GM21529 (cell line): ENCODE results near the gene HPD.
"Not testable (repeated sequence)": the region's sequence is repeated elsewhere in the genome, so short reads cannot be mapped to it uniquely, and the experiment has no call there.

Experiments
- ATAC-seq: cut with Tn5 transposase; IDR thresholded peaks from one replicate; pipeline ENCODE4 v1.9.1; 2021; ENCODE audit not compliant: unreplicated experiment

Gene HPD

DNA sequence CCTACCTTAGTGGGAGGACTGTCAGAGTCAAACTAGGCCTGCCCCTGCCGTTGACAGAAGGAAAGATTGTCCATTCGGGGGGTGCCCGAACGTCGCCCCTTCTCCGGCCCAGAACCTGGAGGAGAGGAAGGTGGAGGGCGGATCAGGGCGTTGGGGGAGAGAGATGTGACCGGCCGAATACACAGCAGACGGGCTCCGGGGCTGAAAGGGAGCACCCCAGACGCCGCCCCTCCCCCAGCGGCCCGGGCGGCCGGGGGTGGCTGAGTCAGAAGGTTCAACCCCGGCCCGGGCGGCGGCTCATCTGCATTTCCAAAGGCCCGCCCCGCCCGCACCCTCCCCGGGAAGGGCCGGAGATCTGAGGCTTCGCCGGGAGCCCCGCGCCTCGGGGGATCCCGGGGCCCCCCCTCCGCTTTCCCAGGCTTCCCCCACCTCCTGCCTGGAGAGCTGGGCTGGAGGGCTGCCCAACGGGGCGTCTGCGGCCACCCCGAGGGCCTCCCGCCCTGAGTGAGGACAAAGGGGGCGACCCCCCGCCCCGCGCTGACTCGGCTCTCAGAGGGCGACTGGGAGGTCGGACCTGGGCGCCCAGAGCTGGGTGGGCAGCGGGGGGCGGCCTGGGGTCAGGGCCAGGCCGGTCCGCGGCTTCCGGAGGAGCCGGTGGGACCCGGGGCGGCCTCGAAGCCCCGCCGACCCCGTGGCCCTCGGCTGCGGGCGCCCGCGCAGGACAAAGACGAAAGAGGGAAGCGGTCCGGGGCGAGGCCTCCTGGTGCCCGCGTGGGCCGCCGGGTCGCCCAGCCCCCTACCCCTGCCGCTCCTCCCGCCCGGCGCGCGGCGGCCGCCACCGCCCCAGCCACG is 58.6 kb downstream of the HPD start:
- peak; percentile 29 for ATAC-seq

DNA sequence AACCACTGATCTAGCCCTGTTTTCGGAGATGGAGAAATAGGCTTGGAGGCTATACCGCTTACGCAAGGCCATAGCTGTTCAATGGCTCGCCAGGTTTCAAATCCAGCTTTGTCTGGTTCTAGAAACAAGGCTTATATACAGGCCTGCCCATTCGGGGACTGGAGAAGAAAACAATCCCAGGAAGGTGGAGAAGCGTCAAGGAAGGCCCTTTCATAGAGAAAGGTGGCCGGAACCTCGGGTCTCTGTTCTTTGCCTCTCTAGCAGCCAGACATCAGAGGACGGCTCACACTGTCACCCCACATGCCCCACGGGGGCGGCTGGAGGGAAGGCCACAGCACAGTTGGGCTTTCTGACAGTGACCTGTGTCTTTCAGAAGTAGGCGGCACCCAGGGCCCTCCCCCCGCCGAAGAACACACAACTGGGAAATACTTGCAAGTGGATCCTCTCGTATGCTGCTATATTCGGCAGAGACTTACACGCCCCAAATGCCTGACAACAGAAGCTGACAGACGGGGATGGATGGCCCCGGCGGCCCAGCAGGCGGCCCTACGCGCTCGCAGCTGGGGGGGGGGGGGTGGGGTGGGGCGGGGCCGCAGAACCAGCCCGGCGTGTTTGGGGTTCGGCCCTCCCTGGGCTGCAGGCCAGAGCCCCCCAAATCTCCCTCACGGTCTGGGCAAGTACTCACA is 59.4 kb downstream of the HPD start:
- peak; percentile 7 for ATAC-seq

DNA sequence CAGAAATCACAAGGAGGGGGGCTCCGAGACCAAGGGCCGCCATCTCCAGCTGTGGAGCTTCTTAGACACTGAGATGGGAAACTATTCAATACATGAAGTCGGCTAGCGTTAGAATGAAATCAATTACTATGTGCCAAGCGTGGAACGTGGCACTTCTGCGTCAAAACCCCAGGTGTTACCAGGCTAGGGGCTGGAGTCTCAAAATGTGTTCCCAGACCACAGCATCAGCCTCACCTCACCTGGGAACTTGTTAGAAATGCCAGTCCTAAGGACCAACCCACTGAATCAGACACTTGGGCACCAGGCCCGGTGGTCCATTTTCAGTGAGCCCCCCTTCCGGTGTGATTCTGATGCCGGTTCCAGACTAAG is 59.9 kb downstream of the HPD start:
- no peak for ATAC-seq

DNA sequence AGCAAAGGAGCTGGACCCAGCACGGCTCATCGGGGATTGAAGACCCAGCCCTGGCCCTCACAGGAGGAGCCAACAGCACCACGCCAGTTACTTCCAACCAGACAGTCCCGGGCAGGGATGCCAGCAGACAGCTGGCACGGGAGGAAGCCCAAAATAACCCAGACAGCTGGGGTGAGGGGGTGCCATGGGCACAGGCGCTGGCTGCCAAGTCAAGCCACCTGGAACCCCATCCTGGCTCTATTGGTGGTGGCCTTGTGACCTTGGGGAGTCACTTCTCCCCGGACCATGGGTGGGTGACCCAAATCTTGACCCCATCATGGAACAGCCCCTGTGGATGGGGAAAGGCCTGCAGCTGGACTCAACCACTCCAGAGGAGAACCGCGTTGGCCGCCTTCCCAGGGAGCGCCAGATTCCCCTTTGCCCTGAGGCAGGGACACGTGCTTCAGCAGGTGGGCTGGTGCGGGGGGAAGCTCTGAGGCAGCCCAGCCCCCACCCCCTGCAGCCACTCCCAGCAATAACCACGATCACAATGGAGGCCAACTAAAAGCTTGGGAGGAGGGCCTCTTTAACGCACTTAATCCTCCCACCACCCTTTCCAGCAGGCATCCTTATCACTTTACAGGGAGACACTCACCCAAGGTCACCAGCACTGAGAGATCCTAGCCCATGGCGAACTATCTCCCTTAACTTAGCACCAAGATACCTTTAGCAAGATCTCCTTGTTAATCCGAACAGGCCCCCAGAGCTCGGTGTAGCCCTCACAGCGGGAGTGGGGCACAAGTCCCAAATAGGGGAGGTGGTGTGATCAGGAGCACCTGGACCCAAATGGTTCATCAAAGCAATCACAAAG is 60.5 kb downstream of the HPD start:
- ATAC-seq, result no peak

DNA sequence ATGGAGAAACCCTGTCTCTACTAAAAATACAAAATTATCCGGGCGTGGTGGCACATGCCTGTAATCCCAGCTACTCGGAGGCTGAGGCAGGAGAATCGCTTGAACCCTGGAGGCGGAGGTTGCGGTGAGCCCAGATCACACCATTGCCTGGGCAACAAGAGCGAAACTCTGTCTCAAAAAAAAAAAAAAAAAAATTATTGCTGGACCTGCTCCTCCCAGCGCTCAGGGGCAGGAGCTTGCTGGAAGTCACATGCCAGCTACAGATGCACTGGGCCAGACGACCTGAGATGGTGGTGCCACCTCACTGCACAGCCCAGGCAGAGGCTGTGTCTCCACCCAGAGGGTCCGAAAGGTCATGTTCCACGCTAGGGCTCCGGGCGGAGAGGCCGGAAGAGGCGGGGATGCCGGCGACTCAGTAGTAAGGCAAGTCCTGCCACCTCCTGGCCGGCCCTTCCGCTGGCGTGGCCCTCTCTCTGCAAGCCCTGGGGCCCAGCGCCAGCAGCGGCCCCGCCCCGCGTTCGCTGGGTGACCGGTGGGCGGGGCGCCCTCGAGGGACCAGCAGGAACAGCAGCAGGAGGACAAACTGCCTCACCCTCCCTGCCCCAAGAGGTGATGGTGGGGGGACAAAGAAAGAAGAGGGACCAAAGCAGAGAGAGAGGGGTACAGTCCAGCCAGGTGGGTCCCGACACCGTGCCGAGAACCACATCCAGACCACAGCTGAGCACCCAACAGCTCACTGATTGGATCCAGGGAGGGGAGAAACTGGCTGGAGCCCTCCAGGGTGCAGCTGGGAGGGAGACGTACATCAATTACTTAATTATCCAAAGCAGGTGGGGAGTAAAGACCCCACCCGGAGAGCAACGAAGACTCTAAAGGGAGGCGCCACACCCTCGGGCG is 61.6 kb downstream of the HPD start:
- no peak for ATAC-seq

DNA sequence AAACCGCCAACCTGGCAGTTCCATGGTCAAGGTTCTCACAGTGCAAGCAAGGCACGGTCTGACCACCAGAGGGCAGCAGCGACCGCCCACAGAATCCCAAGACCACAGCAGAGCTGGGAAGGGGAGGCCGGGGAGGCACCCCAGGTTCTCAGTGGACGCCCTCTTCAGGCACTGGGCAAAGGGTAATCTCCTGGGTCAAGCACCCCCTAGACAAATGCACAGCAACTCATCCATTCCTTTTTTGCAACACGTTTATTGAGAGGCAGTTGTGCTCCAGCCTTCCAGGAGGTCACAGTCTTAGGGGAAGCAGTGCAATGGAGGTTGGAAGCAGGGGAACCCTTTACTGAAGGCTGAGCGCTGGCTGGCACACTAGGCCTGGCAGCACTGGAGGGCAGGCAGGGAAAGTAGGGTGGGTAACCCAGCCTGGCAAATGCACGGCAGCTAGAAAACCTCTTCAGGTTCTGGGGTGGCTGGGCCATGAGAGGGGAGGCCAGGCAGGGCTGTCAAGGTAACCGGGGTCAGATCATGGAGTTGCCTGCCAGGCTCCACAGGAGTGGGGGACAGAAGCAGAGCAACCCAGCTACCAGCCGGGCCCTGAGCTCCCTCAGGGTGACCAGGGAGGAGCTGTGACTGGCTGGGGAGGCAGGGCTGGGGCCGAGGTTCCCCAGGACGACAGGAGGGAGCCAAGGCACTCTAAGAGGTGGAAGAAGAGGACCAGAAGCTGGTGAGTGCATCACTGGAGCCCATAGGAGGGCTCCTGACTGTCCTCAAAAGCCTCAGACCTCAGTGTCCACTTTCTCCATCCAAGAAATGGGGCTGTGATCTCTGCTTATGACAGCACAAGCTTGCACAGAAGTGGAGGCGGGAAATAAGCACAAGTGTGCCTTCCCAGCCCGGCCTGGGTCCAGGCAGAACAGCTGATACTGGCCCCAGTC is 63.4 kb downstream of the HPD start:
- ATAC-seq, result no peak

DNA sequence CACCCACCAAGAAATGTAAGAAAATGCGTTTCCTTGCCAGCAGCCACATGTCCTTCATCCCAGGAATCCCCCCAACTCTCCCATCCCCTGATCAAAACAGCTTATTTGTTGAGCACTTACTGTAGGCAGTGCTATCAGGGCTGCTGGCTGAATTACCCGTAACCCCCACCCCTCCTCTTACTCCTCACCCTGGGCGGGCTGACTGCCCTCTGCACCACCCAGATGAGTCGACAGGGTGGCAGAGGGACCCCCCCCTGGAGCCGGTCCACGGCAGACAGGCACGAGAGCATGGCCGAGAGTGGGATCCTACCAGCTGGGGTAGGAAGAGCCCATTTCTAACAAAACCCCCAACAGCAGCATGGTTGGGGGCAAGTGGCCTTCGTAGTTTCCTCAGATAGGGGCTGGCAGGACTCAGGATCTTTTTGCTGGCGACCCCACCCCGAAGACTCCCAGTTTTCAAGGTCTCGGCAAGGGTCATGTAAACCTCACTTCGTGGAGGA is 64.1 kb downstream of the HPD start:
- ATAC-seq, result no peak

DNA sequence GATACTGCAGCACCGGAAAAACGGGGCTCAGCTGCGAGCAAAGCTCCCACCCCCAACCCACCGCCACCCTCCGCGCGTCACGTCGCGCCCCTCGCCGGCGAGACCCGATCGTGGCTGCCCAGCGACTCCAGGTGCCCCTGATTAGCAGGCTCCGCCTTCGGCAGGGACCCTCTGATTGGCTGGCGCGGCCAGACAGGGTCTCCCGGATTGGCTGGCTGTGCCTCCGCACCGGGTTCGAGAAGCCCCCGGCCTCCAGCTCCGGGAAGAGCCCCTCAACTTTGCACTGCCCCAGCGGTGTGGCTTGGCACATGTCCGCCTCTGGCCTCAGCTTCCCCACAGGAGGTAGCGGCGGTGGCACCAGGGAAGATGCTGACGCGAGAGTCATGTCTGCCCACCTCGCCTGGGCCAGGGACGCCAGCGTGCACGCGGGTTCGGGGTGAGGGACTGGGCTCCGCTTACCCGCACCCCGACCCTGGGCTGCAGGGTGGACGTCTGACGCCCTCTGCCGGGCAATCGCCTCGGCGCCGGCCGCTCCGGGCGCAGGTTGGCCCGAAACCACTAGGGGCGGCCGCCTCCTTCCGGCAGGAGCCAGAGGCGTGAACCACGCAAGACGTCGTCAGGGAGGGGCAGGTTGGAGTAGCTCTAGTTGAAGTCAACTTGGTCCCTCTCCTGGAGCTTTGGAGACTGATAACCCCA is 64.7 kb downstream of the HPD start:
- peak; percentile 43 for ATAC-seq

DNA sequence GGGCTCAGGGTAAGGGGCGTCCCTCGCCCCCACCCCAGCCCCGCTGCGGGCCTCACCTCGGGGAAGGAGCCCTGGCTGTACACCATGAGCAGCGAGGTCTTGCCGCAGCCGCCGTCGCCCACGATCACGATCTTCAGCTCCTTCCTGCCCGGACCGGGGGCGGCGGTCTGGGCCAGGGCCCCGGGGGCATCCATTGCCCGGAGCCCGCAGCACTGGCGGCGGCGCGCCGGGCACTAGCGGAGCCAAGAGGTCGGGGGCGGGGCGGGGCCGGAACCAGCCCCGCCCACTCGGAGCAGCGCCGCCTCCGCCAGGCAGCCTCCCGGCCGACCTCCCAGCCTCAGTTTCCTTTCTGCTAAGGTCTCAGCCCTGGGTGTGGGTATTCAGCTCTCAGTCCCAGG is 65.2 kb downstream of the HPD start, which contains the start of gene RHOF:
TSS of gene RHOF (minus strand) at position 249 of the 398 bp plus-strand sequence. CDS start at position 194, 55 bp downstream.
- ATAC-seq, result no peak

DNA sequence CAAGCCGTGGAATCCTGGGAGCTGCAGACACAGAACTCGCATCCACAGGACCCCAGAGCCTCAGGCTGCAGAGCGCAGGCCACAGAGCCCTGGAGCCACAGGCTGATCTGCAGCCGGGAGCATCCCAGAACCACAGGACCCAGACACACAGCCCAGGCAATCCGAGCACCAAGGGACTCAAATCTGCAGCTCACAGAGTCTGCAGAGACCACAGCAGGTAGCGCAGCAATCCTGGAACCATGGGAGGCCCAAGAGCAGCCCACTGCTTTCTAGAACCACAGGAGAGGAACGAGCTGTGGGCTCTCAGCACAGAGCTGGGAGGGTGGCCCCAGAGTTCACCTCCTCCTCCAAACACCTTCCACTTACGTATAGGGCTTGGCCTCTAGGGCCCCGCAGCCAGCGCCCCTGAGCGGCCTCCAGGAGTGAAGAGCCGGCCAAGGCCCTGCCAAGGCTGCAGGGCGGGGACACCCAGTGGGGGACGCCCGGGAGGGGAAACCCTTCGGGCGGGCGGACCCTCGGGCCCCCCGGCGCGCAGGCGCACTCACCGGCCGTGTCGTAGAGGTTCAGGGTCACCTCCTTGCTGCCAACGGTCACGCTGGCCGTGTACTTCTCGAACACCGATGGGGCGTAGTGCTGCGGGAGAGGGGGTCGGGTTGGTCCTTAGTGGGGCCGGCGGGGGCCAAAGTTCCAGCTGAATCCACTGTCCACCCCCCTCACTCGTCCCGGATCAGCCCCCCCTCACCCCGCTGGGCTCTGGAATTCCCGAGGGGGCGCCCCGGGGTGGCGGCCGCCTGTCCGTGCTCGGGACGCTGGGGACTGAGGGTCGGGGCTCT is 65.8 kb downstream of the HPD start:
- ATAC-seq, result peak; percentile 15

DNA sequence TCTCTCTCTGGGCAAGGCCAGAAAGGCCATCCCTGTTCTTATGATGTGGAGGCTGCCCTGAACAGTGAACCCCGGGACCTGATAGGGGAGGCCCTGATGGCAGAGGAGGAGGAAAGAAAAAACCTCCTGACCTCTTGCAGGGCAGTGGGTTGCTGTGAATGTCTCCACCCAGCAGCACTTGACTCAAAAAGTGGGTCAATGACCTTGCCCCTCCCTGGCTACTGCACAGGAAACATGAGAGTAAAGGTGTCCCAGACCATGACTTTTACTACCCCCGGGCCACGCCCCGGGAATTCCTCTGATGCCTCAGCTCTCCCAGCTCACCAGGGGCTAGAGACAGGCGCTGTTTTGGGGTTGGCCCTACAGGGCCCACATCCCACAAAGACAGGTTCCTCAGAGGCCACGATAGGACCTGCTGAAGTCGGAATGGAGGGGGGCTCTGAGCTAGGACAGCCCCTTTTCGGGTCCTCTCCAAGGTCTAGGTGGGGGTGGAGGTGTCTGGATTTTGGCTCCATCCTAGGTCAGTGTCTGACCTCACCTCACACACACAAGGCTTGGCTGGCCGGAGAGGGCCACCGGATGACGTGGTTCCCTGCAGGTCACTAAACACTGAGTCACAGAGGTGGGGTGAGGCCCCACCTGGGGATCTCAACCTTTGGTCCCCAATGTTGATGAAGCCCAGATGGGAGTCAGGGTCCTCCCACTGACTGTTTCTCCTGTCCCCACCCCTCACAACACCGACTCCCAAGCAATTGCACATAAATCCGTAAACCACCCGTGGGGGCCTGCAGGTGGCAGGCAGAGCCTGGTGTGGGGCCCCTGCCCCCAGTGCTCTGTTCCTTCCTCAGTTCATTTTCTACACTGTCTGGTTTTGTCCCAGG is 66.7 kb downstream of the HPD start:
- ATAC-seq, result no peak

DNA sequence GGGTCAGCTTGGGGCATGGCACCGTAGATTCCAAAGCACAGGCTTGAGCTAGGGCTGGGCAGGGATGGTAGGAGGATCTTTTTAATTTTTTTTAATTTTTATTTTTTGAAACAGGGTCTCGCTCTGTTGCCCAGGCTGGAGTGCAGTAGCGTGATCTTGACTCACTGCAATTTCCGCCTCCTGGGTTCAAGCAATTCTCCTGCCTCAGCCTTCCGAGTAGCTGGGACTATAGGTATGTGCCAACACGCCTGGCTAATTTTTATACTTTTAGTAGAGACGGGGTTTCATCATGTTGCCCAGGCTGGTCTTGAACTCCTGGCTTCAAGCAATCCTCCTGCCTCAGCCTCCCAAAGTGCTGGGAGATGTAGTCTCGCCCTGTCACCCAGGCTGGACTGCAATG is 67.9 kb downstream of the HPD start:
- ATAC-seq, result not testable (repeated sequence)

DNA sequence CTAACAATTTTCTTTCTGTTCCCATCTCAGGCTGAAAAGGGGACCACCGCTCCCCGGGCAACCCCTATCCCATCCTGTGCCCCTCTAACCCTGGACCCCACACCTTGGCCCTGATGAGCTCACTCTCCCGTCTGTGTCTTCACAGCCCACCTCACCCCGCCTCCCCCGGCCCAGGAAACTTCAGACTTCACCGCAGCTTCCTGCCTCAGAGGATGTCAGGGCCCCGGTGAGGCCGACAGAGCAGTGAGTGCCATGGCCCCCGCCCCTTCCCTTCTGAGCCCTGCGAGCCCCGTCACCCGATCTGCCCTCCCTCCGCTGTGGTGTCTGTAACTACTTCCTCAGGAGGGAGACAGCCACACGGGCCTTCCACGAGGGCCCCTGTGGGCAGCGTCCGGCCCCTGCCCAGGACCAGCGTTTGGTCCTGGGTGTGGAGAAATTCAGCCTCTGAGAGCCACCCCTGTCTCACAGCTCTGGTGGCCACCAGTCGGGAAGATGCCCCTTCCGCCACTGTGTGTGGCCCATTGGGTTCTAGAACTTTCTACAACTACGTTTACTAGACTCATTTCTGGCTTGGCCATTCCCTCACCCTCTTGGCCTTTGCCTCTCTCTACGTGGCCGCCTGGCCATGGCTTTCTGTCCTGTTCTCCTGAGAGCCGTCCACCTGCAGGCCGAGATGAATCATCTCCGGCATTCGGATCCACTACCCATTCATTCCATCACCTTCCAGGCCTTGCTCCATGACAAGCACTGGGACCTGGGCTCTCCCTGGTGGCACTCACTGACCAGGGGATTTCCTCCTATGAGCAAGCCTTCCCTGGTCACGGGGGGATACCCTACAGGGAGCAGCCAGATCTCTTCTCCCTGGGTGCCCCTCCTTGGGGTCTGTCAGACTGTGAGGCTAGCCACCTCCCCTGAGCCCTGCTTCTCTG is 68.6 kb downstream of the HPD start:
- peak; percentile 36 for ATAC-seq
